NCI-H2196 (cell line): ENCODE data around the gene TMEM45A.
"Not testable (repeated sequence)": the region's sequence is repeated elsewhere in the genome, so short reads cannot be mapped to it uniquely, and the experiment has no call there.

Experiments
- DNase-seq: peaks from one replicate; lab custom pipeline; 2025; ENCODE audit not compliant: unreplicated experiment; lab: John Stamatoyannopoulos, UW

TMEM45A gene

DNA sequence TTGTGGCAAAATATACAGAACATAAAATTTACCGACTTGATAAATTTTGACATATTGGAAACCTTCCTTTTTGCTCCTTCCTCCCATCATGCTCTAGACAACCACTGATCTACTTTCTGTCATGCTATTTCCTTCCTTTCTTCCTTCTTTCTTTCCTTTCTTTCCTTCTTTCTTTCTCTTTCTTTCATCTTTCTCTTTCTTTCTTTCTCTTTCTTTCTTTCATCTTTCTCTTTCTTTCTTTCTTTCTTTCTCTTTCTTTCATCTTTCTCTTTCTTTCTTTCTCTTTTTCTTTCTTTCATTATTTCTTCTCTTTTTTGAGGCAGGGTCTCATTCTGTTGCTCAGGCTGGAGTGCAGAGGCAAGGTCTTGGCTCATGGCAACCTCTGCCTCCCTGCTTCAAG lies 8.9 kb upstream of the TMEM45A start:
- no peak for DNase-seq

DNA sequence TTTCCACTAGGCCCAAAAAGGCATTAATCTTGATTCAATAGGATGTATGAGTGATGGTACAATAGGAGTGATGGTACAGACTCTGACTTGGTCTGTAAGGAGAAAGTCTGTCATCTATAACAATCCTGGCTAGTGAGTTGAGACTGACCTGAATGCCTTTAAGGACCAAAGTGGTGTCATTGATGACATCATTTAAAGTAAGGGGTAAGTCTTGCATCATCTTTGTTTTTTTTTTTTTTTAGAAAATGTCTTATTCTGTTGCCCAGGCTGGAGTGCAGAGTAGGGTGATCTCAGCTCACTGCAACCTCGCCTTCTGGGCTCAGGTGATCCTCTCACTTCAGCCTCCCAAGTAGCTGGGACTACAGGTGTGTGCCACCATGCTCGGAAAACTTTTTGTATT lies 5.6 kb upstream of the TMEM45A start:
- DNase-seq, result no peak

DNA sequence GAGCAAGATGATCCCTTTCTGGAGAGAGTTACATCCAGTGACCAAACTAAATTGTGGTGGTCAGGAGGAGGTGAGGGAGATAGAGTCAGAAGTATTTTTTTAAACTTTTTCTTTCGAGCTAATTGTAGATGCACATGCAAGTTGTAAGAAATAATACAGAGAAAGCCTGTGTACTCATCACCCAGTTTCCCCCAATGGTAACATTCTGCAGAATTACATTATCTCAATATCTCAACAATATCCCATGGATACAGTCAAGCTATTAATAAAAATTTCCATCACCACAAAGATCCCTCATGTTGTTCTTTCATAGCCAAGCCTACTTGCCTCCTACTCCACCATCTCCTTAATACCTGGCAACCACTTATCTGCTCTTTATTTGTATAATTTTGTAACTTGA lies 3.3 kb upstream of the TMEM45A start:
- no peak for DNase-seq

DNA sequence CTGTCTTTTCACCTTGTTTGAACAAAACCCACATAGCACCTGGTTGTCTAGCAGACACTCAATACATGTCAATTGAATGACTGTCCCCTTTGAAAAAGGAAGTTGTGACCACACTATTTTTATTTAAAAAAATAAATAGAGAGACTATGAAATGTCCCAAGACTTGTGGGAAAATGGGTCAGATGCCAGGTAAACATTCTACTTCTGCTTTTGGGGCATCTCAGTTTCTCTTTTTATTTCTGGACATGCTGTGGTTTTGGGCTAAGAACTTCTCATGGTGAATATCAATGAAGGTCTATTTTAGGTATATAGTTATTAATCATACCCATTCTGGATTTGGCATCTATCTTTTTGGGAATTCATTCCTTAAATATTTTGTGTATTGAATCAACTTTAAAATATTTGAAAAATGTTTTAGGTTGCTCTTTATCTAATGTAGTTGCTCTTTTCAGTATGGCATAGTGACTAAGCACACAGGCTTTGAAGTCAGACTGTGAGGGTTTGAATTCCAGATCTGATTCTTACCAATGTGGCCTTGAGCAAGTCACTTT lies 4.4 kb downstream of the TMEM45A start:
- no peak for DNase-seq

DNA sequence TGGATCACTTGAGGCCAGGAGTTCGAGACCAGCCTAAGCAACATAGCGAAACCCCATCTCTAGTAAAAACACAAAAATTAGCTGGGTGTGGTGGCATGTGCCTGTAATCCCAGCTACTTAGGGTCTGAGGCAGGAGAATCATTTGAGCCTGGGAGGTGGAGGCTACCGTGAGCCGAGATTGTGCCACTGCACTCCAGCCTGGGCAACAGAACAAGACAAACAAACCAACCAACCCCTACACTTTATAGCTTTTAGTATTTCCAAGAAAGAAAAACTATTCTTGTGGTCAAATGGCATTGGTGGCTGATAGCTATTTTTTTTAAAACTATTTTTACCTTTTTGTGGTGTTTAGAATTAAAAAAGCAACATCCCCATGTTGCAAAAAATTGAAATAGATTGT lies 7.2 kb downstream of the TMEM45A start:
- DNase-seq, result no peak

DNA sequence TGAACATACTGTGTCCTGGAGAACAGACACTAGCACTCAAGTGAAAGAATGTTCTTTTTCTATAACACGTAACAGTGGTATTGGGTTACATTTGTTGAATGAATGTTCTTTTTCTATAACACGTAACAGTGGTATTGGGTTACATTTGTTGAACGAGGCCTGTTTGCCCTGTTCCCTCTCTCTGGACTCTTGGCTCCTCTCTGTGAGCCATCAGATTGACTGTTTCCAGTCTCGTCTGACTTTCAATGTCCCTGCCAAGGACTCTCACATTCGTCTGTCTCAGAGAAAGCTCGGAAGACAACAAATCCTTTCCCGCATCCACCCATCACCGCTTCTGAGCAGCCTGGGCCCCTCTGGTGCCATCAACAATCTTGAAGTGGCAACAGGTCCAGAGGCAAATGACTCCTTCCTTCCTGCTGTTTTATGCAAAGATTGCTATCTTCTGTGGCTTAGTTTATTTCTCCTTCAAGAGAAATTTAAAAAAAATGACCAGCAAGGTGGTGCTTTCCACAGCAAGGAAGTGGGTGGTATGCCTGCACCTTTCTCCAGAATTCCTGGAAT lies 8.0 kb downstream of the TMEM45A start:
- no peak for DNase-seq

DNA sequence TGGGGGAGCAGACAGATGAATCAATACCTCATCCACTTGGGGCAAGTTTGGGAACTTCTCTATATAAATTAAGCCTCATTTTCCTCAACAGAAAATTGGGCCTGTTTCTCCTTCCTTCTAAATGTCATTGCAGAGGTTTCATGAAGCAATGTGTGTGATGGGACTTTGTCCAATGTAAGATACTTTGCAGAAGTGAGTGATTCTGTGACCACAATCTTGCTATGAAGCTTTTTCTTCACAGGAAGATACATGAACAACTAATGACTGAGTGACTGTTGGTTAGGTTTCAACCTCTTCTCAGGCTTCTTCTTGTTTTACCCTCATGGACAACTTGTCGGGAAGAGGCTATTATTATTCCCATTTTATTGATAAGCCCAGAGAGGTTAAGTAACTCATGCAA lies 11.0 kb downstream of the TMEM45A start:
- no peak for DNase-seq

DNA sequence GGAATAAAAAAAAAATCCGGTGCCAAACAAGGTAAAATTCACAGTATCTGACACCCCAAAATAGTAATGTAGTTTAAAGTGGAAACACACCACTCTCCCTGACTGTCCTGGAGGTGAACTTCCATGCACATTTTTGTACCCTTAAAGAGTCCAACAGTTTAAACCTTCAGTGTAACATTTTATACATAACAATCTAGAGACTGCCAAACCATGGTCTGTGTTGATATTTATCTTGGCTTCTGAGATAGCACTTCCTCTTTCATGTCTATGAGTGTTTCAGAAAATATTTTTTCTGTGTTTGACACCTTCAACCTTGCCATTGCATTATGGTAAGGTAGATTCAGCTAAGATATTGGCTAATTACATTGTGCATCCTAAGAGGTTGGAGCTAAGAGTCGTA lies 13.9 kb downstream of the TMEM45A start:
- no peak for DNase-seq

DNA sequence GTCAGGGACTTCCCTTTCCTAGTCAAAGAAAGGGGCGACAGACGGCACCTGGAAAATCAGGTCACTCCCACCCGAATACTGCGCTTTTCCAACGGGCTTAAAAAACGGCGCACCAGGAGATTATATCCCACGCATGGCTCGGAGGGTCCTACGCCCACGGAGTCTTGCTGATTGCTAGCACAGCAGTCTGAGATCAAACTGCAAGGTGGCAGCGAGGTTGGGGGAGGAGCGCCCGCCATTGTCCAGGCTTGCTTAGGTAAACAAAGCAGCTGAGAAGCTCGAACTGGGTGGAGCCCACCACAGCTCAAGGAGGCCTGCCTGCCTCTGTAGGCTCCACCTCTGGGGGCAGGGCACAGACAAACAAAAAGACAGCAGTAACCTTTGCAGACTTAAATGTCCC lies 17.4 kb downstream of the TMEM45A start:
- DNase-seq, result not testable (repeated sequence)

DNA sequence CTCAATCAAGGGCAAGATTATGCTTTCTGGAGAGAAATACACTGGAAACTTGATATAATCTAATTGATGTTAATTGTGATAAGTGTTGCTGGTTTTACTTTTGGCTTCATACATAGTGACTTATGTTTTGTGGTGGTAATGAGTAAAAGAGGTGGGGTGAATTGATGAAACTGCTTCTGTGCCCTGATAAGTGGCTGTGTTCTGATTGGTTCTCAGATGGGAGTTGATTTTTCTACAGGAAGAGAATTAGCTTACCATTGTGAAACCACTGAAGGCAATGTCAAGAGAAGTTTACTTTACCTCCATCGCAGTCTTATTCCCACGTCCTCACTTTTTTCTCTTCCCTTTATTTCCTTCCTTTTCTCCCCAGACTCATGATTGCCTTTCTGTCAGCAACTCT lies 23.8 kb downstream of the TMEM45A start:
- no peak for DNase-seq

DNA sequence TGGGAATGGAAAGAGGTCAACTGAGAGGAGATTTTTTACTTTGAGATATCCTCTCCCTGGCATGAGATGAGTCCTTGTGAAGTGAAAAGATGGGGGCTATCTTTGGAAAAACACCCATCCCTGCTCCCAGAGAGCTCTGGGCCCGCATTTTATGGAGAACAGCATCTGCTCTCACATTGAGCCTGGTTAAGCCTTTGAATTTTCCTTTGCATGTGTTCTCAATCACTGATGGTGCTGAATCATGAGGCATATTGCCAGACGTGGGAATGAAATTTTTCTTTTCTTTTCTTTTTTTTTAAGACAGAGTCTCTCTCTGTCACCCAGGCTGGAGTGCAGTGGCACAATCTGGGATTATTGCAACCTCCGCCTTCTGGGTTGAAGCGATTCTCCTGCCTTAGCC lies 24.4 kb downstream of the TMEM45A start:
- DNase-seq, result no peak

DNA sequence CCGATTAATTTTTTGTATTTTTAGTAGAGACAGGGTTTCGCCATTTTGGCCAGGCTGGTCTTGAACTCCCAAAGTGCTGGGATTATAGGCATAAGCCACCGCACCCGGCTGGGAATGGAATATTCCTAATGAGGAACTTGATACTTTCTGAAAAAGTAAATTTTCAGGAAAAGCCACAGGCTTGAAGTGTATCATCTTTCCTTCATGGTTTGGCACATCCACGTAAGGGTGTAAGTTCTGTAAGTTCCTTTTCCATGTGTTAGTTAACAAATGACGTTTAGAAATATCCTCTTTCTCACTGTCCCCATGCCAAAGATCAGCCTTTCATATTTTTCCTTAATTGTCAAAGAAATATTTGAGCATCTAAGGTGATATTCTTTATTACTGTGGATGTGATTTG lies 24.9 kb downstream of the TMEM45A start:
- DNase-seq, result no peak

DNA sequence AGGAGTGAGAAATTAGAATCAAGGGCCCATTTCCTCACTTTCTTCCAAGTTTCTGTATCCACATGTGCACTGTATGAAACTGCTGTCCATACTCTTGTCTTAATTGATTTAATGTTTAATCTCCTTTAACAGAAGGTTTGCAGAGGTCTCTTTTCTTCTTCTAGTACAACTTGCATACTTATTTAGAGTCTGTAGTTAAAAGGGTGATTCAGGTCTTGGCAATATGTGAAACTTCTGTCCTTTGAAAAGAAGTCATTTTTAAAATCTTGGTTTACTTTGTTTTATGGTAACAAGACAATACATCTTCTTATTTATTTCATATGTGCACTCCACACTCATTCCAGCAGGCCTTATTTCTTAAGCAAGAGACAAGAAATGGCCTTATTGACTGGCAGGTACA lies 25.8 kb downstream of the TMEM45A start:
- DNase-seq, result no peak

DNA sequence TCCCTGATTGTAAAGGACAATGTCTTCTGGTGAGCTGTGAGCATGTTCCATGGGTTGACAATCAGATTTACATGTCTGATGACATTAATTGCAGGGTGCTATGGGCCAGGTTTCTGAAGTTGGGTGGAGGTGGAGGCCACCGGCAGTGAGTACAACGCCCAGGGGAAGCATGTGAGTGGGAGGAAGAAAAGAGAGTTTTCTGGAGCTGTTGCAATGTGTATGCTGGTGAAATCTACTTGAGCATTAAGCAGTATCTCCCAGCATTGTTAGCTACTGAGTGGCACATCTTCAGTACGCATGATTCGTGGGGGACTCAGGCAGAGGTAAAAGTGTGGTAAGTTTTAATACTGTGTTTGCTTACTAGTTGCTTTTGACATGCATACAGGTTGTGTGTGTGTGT lies 26.6 kb downstream of the TMEM45A start:
- no peak for DNase-seq

DNA sequence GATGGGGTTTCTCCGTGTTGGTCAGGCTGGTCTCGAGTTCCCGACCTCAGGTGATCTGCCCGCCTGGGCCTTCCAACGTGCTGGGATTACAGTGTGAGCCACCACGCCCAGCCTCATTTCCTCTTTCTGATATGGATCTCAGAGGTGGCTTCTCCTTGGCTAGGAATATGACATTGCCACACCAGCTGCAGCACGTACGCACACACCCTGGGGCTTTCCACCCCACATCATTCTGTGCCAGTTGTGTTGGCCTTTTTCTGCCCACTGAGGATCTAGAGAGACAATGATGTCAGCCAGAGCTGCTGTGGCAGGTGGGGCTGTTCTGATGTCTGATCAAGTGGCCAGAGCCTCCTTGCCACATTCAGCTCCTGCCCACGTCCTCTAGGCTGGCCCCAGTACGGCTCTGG lies 29.0 kb downstream of the TMEM45A start:
- DNase-seq, result no peak

DNA sequence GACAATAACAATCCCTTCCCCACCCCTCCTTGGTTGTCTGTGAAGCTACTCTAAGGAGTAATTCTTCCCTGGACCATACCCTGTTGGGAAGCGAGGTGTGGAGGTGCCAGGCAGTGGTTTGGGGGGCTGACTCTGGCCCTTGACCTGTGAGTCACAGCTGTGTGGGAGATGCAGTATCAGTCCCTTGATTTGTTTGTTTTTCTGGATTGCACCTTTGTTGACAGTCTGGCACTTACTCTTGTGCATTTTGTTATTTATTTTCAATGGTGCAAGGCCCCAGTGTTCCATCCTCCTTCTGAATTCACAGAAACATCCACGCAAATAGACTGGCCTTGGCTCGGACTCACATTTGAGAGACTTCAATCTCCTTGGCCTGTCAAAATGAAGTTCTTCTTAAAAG lies 29.7 kb downstream of the TMEM45A start:
- no peak for DNase-seq

DNA sequence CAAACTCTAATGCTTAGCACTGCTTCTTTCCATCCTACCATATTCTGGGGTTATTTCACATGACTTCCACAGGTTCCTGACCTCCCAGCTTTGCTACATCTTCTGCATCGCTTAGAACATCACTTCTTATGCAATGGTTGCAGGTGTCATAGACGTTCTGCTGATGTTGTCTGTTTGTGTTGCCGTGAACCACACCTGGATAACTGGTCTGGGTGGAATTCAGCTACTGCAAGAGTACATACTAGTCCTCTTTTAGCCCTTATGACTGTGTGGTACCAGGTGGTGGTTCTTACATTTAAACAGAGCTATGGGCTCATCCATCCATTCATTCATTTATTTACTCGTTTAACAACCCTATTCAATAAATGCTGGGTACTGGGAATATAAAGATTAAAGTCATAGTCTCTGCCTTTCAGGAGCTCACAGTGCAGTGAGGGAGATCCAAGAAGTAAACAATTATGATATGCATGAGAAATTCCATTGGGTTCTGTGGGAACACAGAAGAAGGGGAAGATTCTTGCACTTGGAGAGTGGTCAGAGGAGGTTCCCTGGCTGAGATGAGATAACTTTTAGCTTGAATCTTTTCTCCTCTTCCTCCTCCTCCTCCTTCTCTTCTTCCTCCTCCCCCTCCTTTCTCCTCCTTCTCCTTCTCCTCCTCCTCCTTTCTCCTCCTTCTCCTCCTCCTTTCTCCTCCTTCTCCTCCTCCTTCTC lies 30.8 kb downstream of the TMEM45A start:
- no peak for DNase-seq

DNA sequence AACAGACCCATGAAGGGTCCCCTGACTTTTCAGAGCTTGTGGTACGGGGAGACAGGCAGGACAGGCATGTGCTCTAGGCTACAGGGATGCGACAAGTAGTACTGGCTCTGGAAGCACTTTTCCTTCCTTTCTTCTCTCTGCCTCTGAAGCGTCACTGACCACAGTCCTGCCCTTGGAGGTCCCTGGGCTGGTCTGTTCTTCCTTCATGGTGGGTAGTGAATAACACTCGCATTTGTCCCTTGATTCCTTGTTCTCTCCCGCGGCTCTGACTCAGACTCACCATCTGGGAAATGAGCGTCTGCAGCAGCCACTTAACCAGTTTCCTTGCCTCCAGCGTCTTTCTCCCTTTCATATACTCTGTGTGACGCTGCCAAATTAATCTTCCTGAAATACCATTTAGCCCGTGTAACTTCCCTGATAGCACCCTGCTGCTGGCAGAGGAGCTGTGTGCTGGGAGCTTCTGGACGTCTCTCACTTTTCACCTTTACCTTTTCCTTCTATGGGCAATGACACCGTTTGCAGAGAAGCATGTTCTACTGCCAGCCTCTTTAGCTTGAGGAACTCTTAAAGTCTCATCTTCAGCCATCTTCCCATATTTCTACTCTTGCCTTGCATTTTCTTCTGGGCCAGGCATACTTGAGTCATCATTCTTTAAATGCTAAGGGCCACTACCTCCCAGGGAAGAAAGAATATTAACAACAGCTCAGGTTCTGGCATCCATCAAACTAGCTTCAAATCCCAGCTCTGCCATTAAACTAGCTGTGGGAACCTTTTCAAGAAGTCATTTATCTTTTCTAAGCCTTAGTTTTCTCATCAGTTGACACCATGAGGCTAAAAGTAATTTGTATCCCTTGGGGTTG lies 33.6 kb downstream of the TMEM45A start:
- DNase-seq, result no peak

DNA sequence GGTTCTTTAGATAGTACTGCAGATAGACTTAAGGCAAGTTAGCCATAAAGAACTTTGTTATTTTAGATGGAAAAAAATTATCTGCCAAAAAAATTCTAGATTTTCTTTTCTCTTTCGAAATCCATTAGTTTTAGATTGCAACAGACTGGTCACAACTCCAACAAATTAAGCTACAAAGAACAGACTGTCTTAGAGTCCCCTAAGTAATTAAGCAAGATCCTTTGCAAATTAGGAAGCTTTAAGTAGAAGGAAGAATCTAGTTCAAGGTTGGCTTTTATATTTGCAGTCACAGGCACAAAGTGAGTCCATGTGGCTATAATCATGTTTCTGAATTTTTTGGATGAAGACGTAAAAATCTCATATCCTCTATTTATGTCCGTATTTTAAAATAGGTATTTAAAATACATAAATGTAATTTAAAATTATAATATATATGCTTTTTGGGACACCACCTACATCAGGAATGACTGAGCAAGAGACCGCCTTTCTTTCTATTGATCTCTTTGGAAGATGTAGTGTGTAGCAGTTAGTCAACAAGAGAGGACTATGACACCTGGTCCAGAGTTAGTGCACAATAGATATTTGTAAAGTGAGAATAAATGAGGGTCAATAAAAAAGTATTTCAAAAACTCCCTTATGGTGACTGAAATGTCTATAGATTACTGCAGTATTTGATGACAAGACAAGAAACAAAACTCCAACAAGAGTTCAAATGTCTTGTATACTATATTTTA lies 34.4 kb downstream of the TMEM45A start:
- no peak for DNase-seq

DNA sequence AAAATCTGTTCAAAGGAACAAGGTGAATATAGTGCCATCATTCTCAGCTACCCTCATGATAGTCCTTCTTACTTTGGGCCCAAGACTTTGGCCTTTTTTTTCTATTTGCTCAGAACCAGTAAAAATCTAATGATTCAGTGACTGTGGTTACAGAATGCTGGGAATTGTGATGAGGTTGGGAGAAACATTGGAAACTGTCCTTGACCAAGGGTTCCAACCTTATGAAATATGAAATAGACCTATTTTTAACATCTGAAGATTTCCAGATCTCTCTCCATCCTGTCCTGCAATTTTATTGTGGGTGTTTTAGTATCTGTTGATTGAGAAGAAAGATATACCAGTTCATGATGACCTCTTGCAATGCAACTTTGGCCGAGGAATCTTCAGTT lies 34.9 kb downstream of the TMEM45A start:
- DNase-seq, result no peak

DNA sequence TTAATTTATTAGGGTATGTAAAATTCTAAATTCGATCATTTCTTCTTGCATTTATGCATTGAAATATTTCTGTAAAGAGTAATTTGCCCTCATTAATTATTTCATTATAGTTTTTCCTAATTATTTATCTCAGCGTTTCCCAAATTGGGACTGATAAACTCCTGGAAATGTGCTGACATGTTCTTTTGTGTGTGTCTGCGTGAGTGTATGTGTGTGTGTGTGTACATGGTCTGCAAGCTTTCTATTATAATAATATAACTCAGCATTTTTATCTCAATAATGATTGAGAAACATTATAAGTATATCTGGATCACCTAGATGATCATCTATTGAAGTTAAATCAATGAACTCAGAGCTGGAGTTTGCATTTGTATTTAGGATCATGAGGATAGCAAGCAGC lies 38.7 kb downstream of the TMEM45A start:
- no peak for DNase-seq
